K562 (cell line): ENCODE results near the gene GLT8D2. TPM values are rescaled to one million over a fixed set of nuclear protein-coding genes. Genes with fewer than 3 reads are reported as not detected.

Experiments used
- ATAC-seq: fragments of 200-7000 bp; cut with Tn5 transposase; 3 replicates; pipeline ENCODE4 v1.9.1; 2020; ENCODE audit warnings: moderate library complexity
- BruUV-seq: library from RNA; stranded (reverse); fragments of 400-500 nt; replicated peaks from 2 replicates; lab custom pipeline; 2021; lab: Mats Ljungman, UMichigan
- CTCF ChIA-PET: fragments of 300-600 bp; formaldehyde crosslinking; extraction: SDS; loops from one replicate; lab custom pipeline; 2021; ENCODE audit warnings: low intra/inter-chr PET ratio; lab: Yijun Ruan, JAX
- POLR2A ChIA-PET: fragments of 300-600, 350-650 bp; sonication (Branson Sonifier 250); formaldehyde crosslinking; extraction: SDS; loops from one replicate; lab custom pipeline; 2021; ENCODE audit warnings: antibody characterized with exemption, inconsistent platforms; lab: Yijun Ruan, JAX
- DNase-seq, 4 experiments: peaks; one replicate each; pipeline versions ENCODE4 v3.0.0 to v3.0.0-alpha.2; 2011 to 2018; ENCODE audit warnings: low spot score in 3 of 4, mixed read lengths in 3 of 4; ENCODE audit errors: extremely low read depth in 1 of 4
- FAIRE-seq: peaks from 2 replicates; lab custom pipeline; 2011; peaks lifted over from hg19 to GRCh38; lab: Jason Lieb, UNC
- H2AFZ ChIP-seq: 2 replicates; pipeline ENCODE4 v1.6.0; 2011; ENCODE audit warnings: low read depth, low read length, control low read depth, inconsistent platforms
- H3K27ac ChIP-seq: fragments of 200-600 bp; 3 replicates; pipeline ENCODE4 v1.8.0; 2011; ENCODE audit warnings: low read depth, mild to moderate bottlenecking, control low read depth, inconsistent platforms, low read length, moderate library complexity, mixed read lengths; ENCODE audit errors: extremely low read depth
- H3K27me3 ChIP-seq, 2 experiments: fragments of 300-600 bp in 1 of 2; 2 replicates in 1 of 2; 3 replicates in 1 of 2; pipeline versions ENCODE4 v1.6.0 to v1.8.0; 2011; ENCODE audit warnings: inconsistent platforms in 2 of 2, low read length in 2 of 2, mild to moderate bottlenecking in 1 of 2, mixed read lengths in 1 of 2, moderate library complexity in 1 of 2; ENCODE audit not compliant: control insufficient read depth in 2 of 2, insufficient read depth in 2 of 2
- H3K36me3 ChIP-seq: fragments of 300-600 bp; 3 replicates; pipeline ENCODE4 v1.8.0; 2011; ENCODE audit warnings: mild to moderate bottlenecking, low read length, inconsistent platforms; ENCODE audit not compliant: control insufficient read depth, insufficient read depth
- H3K4me1 ChIP-seq, 2 experiments: fragments of 200-600 bp in 1 of 2; replicated peaks in 1 of 2; 2 replicates in 1 of 2; 3 replicates in 1 of 2; pipeline versions ENCODE4 v1.5.1 to v1.8.0; 2011; ENCODE audit warnings: inconsistent platforms in 2 of 2, low read length in 2 of 2, mild to moderate bottlenecking in 1 of 2, mixed read lengths in 1 of 2, moderate library complexity in 1 of 2; ENCODE audit not compliant: control insufficient read depth in 2 of 2, insufficient read depth in 2 of 2
- H3K4me2 ChIP-seq: 2 replicates; pipeline ENCODE4 v1.6.1; 2011; ENCODE audit warnings: low read length, control low read depth, inconsistent platforms, mixed read lengths; ENCODE audit not compliant: insufficient read depth
- H3K4me3 ChIP-seq: fragments of 200-600 bp; sonication (generic), shearing (Covaris generic); 2 replicates; pipeline ENCODE4 v1.5.1; 2016; ENCODE audit warnings: control low read depth, inconsistent platforms
- H3K79me2 ChIP-seq: fragments of 200-600 bp; 3 replicates; pipeline ENCODE4 v1.8.0; 2011; ENCODE audit warnings: low read length, inconsistent platforms; ENCODE audit not compliant: control insufficient read depth, insufficient read depth
- H3K9ac ChIP-seq, 2 experiments: 2 replicates each; pipeline versions ENCODE4 v1.6.0 to v1.6.1; 2011; ENCODE audit warnings: low read depth in 2 of 2, low read length in 2 of 2, control low read depth in 1 of 2, inconsistent platforms in 1 of 2, mild to moderate bottlenecking in 1 of 2, mixed read lengths in 1 of 2; ENCODE audit not compliant: insufficient read depth in 1 of 2
- H3K9me1 ChIP-seq: one replicate; pipeline ENCODE4 v1.6.0; 2011; ENCODE audit warnings: inconsistent platforms, mild to moderate bottlenecking, low read length, moderate library complexity; ENCODE audit not compliant: control insufficient read depth, insufficient read depth
- H3K9me3 ChIP-seq: replicated peaks from 2 replicates; pipeline ENCODE4 v1.5.1; 2011; ENCODE audit warnings: low read depth, low read length, inconsistent platforms; ENCODE audit not compliant: control insufficient read depth, insufficient read depth
- H4K20me1 ChIP-seq: replicated peaks from 2 replicates; pipeline ENCODE4 v1.6.1; 2011; ENCODE audit warnings: low read length, inconsistent platforms, mixed read lengths; ENCODE audit not compliant: control insufficient read depth, insufficient read depth
- CHD1 ChIP-seq: fragments of 200-600 bp; sonication (generic); IDR thresholded peaks from one replicate; pipeline ENCODE4 v1.6.1; 2012; ENCODE audit warnings: mild to moderate bottlenecking, moderate library complexity, low read length, inconsistent platforms
- KDM1A ChIP-seq, 2 experiments: fragments of 450-650 bp; IDR thresholded peaks; 2 replicates each; pipeline ENCODE4 v1.6.1; 2016; ENCODE audit warnings: mild to moderate bottlenecking in 2 of 2
- NCOA2 ChIP-seq, 2 experiments: fragments of 450-650 bp; IDR thresholded peaks; 2 replicates each; pipeline ENCODE4 v1.6.1; 2018; ENCODE audit warnings: mild to moderate bottlenecking in 2 of 2, moderate library complexity in 1 of 2; ENCODE audit not compliant: partially characterized antibody in 2 of 2
- ZNF780A ChIP-seq: fragments of 250-450 bp; sonication (Bioruptor Pico); IDR thresholded peaks from 2 replicates; pipeline ENCODE4 v1.5.0; 2021; ENCODE audit warnings: mild to moderate bottlenecking
- WGBS: fragments of 100-300 bp; shearing (Covaris generic); methylation state at CpG from one replicate; pipeline ENCODE4 v1.1.6; 2016; ENCODE audit warnings: low coverage, mixed read lengths; ENCODE audit not compliant: insufficient coverage; ENCODE audit errors: missing lambda C conversion rate; 5-methylcytosine and 5-hydroxymethylcytosine counted together
- in situ Hi-C: fragments of 300-500 bp; cut with MboI; formaldehyde crosslinking; loops from 4 replicates; pipeline ENCODE4 v1.15.0; 2018; ENCODE audit warnings: inconsistent platforms, mixed read lengths
- intact Hi-C: fragments of 100-400 bp; cut with micrococcal nuclease; formaldehyde crosslinking; loops from 2 replicates; pipeline ENCODE4 v1.14.2; 2022
- polyA plus RNA-seq, 8 experiments: library from polyadenylated mRNA; depleted of rRNA in 4 of 8; stranded (reverse) in 5 of 8; unstranded in 3 of 8; fragments of >200 nt; fragmentation: Nextera tagmentation in 2 of 8; fragmentation: Illumina TruSeq in 1 of 8; extraction: Ambion mirVana in 2 of 8; extraction: Trizol in 1 of 8; gene quantifications; 2 replicates each; pipeline versions ENCODE4 v1.2.1 to v1.2.3, GENCODE V29; 2011 to 2014; ENCODE audit warnings: inconsistent platforms in 1 of 8, missing spikeins in 1 of 8
- total RNA-seq, 7 experiments: library from RNA; depleted of rRNA in 6 of 7; stranded (reverse); fragments of >200 nt in 6 of 7; fragmentation: Illumina TruSeq in 2 of 7; extraction: Trizol in 2 of 7; gene quantifications; 2 replicates each; pipeline versions ENCODE4 v1.2.1 to v1.2.3, GENCODE V29; 2011 to 2021; ENCODE audit warnings: low replicate concordance in 1 of 7

The GLT8D2 gene
- total and polyA plus RNA-seq, 9 of the 15 experiments (the other 6 are each of a cell fraction or from before 2014, with no cell fraction given): 0.18 to 0.27 (median 0.18) TPM; not detected in 6

GRCh38 chr12:103969391-103969790, 80.6 kb downstream of the GLT8D2 start:
- intact Hi-C loops: no loop called here
- POLR2A ChIA-PET: interaction anchor here (0.6 to 1.2 kb wide), 2 partner anchors 10 to 167 kb away, joined by 3 to 4 read pairs; no protein-coding TSS in a partner anchor
- Histone ChIP-seq H3K79me2 (peaks cover 100% of the 10 kb centered on the region), H3K36me3 (peaks cover 53% of the 10 kb centered on the region; the same call in 2 of the 3 replicates), H3K4me2 (no peak overlapping the region), H3K27ac (no peak overlapping the region), H3K4me3 (no peak overlapping the region), H3K9ac (no peak overlapping the region), H3K9me3 (no peaks in the 10 kb centered on the region), H3K27me3 (no peaks in the 10 kb centered on the region), H2AFZ (no peak overlapping the region), H4K20me1 (no peaks in the 10 kb centered on the region; the same call in 1 of the 2 replicates), H3K9me1 (no peaks in the 10 kb centered on the region), H3K4me1 (peaks cover 14 to 23% of the 10 kb centered on the region in 2 experiments; a peak in 4 of 5 replicates)
- WGBS: 35% methylated on average over 2 of the region's 2 CpGs
- DNase-seq: no peak
- no peak for FAIRE-seq
- no peak for ATAC-seq
- in situ Hi-C loops: no loop called here
- CTCF ChIA-PET: no interaction called here
- TF ChIP-seq KDM1A (IDR thresholded peaks at IDR 0.05): peak; percentile 50 to 59; a peak in 3 of 4 replicates
- TF ChIP-seq NCOA2 (IDR thresholded peaks at IDR 0.05; ENCODE audit: partially characterized antibody in 2 of 2): no peak
- no TSS peak for BruUV-seq

- in situ Hi-C loops: no loop called here
- TF ChIP-seq CHD1 (peak; percentile 12), ZNF780A (CRISPR knock-in tag) (no peak)
- no peak for DNase-seq
Measured at GRCh38 chr12:103966736-103967135, 83.3 kb downstream of the GLT8D2 start.

More at GRCh38 chr12:103966736-103967135, 83.3 kb downstream of the GLT8D2 start:
- ChIA-PET POLR2A (interaction anchor here (0.8 to 2.3 kb wide), 8 partner anchors 10 to 170 kb away, joined by 3 to 45 read pairs (median 4); a partner anchor contains a TSS), CTCF (no interaction called here)
- Histone ChIP-seq H3K36me3 (peaks cover 38% of the 10 kb centered on the region; the same call in 2 of the 3 replicates), H3K4me2 (peak overlapping the region; percentile 96), H2AFZ (no peak overlapping the region), H3K27ac (peak overlapping the region; percentile 85), H3K4me3 (peak overlapping the region; percentile 69), H4K20me1 (no peaks in the 10 kb centered on the region; the same call in 1 of the 2 replicates), H3K4me1 (peaks cover 4 to 22% of the 10 kb centered on the region in 2 experiments; a peak in 4 of 5 replicates), H3K27me3 (no peaks in the 10 kb centered on the region), H3K79me2 (peaks cover 91% of the 10 kb centered on the region), H3K9me3 (no peaks in the 10 kb centered on the region), H3K9ac (peak overlapping the region in 1 of 2 experiments; percentile 97; a peak in 3 of 4 replicates), H3K9me1 (no peaks in the 10 kb centered on the region)
- ATAC-seq: no peak
- BruUV-seq: no TSS peak
- no peak for FAIRE-seq
- 0% methylated on average over 1 of the region's 1 CpG for WGBS
- intact Hi-C loops: no loop called here
